ENCODE measurements around the gene ZNF526.
"Not testable (repeated sequence)": the region's sequence is repeated elsewhere in the genome, so short reads cannot be mapped to it uniquely, and the experiment has no call there.

Gene ZNF526

DNA sequence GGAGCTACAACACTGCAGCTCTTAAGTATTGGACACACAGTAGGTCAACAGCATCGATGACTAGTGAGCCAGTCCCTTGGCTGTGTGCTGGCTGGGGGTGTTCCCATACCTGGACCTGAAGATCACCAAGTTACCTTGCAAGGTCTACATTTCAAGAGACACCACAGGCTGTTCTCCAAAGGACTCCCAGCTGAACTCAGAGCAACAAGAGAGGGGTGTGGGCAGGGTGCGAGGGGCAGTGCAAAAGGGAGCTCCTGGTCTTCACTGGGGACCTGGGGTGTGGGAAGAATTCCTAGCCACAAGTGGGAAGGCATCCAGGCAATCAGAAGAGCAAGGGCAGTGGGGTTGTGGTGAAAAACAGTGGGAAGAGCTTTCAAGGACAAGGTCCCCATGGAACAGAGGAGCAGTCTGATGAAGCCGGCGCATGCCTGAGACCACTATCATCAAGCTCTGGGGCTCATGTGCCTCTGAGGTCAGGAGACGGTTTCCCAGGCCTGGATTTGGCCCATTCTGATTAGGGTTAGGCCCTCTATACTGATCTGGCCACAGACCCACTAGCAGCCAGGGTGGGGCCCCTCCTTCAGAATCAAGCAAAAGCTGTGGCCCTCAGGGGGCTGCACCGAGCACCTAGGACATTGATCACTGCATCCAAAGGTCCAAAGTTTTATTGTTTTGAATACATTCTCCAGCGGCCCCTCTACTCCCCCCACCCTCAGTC lies 27.0 kb downstream of the ZNF526 start:
- DNase-seq (ENCODE audit: low spot score): peak; percentile 3

DNA sequence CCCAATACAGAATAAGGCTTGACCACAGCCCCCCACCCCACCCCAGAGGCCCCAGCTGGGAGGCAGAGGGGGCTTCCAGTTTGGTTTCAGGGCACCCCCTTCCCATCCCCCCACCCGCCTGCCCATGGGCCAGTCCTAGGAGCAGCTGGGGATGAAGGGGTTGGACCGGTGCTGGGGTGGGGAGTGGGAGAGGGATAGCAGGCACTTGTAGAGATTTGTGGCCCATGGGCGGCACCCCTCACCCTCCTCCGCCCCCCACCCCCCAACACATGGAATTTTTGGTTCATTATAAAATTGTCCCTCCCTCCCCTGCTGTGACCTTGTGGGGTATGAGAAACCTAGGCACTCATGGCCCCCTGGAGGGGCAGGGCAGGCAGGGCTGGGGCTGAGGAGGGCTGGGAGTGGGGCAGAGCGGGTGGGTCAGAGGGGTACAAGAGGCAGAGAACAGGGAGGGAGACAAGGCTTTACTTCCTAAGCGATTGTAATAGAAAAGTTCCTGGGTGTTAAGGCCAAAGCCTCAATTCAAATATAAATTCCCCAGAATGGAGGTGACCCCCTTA lies 27.6 kb downstream of the ZNF526 start:
- DNase-seq (ENCODE audit: low spot score): peak; percentile 1

DNA sequence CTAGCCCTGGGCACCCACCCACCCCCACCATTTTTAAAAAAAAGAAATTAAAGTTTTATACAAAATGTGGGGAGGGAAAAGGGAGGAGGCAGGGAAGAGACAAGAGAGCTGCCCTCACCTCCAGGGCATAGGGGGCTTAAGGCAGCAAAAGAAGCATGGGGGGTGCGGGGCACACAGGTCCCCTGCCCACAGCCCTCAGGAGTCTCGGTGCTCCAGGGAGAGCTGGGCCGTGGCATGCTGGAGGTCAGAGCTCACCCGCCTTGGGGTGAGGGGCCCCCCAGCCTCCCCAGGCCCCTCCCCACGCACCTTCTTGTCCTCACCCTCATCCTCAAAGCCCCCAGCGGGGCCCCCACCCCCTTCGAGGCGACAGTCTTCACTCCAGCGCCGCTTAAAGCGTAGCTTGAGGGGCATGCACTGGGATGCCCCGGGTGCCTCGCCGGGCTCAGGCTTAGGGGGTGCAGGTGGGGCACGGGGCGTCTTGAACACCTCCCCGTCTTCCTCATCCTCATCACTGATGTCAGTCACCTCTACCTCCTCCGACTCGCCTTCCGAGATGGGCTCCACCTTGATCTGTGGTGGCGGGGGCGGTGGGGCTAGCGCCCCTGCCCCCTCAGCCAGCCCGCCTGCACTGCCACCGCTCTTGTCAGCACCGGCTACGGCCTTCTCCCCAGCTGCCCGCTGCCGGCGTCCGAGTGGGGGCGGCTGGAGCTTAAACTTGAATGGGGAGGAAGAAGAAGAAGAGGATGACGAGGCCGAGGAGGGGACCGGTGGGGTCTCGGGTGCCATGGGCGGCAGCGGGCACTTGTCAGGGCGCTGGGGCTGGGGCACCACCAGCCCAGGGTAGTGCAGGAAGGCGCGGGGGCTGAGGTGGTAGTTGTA lies 28.4 kb downstream of the ZNF526 start:
- DNase-seq (ENCODE audit: low spot score): peak; percentile 1

GRCh38 chr19:42249149-42249750 lies 29.1 kb downstream of the ZNF526 start:
- peak; percentile 2 for DNase-seq (ENCODE audit: low spot score)

DNA sequence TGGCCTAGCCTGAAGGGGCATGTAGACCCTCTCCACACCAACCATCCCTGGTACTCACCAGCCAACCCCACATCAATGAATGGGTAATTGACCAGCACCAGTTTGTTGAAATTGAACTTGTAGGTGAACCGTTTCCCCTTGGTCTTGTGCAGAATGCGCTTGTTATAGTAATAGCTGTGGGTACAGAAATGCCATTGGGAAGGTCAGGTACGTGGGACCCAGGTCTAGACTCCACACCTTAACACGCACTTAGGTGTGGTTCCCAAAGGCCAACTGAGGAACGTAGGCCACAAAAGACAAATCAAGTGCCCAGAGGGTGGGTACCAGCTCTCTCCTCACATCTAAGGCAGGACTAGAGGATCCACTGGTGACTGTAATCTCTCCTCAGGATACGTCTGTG lies 29.7 kb downstream of the ZNF526 start:
- no peak for DNase-seq (ENCODE audit: low spot score)

DNA sequence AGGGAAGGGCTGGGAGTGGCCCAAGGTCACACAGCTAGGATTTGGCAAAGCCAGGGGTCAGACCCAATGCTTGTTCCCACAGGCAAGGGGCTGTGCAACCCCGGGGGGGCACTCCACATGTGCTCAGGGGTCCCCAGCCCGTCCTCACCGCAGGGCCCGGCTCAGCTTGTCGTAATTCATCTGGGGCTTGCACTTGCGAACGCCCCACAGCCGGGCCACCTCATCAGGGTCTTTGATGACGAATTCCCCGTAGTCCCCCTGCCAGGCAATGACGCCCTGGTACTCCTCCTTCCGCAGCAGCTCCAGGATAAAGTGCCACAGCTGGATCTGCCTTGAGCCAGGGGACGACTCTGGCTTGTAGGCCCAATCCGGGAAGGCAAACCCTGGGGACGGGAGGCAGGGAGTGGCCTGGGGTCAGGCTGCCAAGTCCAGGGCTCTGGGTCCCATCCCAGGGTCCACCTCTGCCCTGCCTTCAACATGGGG lies 30.1 kb downstream of the ZNF526 start:
- no peak for DNase-seq (ENCODE audit: low spot score)

GRCh38 chr19:42250666-42251531 lies 30.8 kb downstream of the ZNF526 start:
- peak; percentile 55 for DNase-seq (ENCODE audit: low spot score)

GRCh38 chr19:42251572-42252358 lies 31.7 kb downstream of the ZNF526 start:
- DNase-seq (ENCODE audit: low spot score): peak; percentile 2

GRCh38 chr19:42252365-42253244 lies 32.5 kb downstream of the ZNF526 start:
- DNase-seq (ENCODE audit: low spot score): no peak

- peak; percentile 51 for DNase-seq (ENCODE audit: low spot score)
Observed at GRCh38 chr19:42253245-42254088, 33.4 kb downstream of the ZNF526 start.

DNA sequence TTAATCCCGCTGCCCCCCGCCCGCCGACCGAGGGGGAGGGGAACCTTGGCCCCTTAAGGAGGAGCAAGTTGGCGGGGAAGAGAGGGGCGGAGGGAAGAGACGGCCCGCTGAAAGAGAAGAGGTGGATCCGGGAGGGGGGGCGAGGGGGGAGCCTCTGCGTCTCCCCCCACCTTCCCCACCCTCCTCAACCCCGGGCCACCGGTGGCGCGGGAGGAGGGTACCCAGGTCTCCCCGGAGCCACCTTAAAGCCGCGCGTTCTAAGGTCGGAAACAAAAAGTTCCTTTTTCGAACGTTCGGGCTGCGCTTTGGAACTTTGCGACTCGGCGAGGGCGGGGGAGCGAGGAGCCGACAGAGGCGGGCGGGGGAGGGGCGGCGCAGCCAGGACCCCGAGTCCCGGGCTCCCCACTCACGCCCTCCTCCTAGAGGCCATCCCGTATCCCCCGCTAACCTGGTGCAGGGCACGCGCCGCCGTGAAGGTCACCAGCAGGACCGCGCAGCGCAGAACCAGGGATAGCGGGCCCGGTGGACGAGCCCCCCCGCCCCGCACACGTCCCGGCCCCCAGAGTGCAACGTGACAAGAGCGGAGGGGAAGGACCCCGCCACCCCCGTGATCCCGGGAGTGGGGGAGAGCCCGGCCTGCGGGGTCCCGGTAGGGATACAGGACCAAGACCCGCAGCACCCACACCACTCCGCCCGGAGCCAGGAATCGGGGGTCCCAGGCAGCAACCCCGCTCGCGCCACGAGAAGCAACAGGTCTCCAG lies 34.2 kb downstream of the ZNF526 start:
- no peak for DNase-seq (ENCODE audit: low spot score)

GRCh38 chr19:42254850-42255765 lies 35.0 kb downstream of the ZNF526 start, which contains the start of gene ERF:
ERF (minus strand) TSS chr19:42255128; CDS start chr19:42254999, 129 bp downstream.
- no peak for DNase-seq (ENCODE audit: low spot score)

DNA sequence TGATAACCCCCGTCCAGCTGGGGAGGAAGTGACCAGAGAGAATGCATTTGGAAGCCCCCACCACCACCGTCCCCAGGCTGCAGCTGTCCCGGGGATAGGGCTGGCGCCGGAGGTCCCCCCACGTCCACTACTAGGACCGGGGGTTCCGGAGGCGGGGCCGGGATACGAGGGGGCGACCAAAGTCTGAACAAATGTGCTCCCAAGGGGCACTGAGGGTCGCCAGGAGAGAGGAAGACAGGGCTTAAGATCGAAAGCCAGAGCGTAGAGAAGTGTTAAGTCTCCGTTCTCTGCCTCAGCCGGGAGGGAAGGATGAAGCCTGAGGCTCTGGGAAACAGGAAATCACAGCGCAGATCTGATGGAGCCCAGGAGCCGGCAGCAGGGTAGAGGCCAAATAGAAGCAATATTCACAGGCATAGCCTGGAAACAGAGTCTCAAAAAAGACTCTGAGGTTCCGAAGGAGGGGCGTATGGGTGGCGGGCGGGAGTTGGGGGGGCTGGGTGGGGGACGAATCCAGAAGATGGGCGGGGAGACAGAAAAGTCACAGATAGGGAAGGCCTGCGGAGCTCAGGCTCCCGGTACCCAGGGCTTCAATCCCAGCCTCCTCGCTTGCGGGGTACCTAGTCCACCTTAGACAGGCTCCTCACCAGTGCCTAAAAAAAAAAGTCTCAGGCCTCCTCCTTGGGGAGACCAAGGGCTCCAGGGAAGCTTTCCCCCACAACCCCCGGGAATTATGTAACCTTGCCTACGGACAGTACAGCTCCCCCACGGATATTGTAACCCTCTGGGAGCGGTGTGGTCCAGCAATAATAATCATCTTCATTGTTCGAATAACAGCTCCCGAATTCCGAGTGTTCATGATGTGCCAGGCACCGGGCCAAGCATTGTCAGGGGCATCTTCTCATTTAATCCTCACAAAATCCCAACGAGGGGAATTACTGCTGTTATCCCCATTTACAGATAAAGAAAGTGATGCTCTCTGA lies 35.9 kb downstream of the ZNF526 start:
- DNase-seq (ENCODE audit: low spot score): no peak

- not testable (repeated sequence) for DNase-seq (ENCODE audit: low spot score)
Observed at GRCh38 chr19:42257842-42258241, 37.7 kb downstream of the ZNF526 start.

DNA sequence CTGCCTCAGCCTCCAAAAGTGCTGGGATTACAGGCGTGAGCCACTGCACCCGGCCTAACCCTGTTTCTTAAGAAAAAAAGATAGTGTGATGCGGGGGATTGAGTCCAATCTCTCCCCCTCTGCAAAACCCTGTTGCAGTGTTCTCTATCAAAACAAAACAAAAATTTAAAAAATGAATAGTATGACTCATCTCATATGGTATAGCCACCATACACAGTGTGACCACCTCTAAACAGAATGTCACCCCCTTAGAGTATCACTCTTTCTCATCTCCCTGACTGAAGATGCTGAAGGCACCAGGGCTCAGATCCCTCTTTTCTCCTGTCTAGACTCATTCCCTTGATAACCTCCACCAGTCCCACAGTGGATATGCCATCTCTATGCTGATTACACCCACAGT lies 41.7 kb downstream of the ZNF526 start:
- no peak for DNase-seq (ENCODE audit: low spot score)
